Adipocyte (in vitro differentiated cells): Measurements from ENCODE around the gene GRIK4.

Experiments
- DNase-seq: peaks from one replicate; pipeline ENCODE4 v3.0.0-alpha.2; 2015; ENCODE audit warnings: low read depth
- H3K27me3 ChIP-seq: replicated peaks from 2 replicates; pipeline ENCODE4 v1.7.0; 2013; ENCODE audit warnings: mild to moderate bottlenecking, low read length, moderate library complexity; ENCODE audit not compliant: control insufficient read depth, insufficient read depth
- H3K36me3 ChIP-seq: 2 replicates; pipeline ENCODE4 v1.7.0; 2013; ENCODE audit warnings: low read length, mild to moderate bottlenecking, moderate library complexity; ENCODE audit not compliant: control insufficient read depth, insufficient read depth, severe bottlenecking
- H3K4me1 ChIP-seq: 2 replicates; pipeline ENCODE4 v1.7.0; 2013; ENCODE audit warnings: mild to moderate bottlenecking, low read length, moderate library complexity; ENCODE audit not compliant: control insufficient read depth, insufficient read depth
- H3K4me3 ChIP-seq: 2 replicates; pipeline ENCODE4 v1.7.0; 2013; ENCODE audit warnings: mild to moderate bottlenecking, low read length, moderate library complexity
- H3K9ac ChIP-seq: 2 replicates; pipeline ENCODE4 v1.7.0; 2013; ENCODE audit warnings: mild to moderate bottlenecking, low read length, moderate library complexity
- H3K9me3 ChIP-seq: 2 replicates; pipeline ENCODE4 v1.7.0; 2013; ENCODE audit warnings: mild to moderate bottlenecking, low read length, moderate library complexity; ENCODE audit not compliant: control insufficient read depth

Gene GRIK4

DNA sequence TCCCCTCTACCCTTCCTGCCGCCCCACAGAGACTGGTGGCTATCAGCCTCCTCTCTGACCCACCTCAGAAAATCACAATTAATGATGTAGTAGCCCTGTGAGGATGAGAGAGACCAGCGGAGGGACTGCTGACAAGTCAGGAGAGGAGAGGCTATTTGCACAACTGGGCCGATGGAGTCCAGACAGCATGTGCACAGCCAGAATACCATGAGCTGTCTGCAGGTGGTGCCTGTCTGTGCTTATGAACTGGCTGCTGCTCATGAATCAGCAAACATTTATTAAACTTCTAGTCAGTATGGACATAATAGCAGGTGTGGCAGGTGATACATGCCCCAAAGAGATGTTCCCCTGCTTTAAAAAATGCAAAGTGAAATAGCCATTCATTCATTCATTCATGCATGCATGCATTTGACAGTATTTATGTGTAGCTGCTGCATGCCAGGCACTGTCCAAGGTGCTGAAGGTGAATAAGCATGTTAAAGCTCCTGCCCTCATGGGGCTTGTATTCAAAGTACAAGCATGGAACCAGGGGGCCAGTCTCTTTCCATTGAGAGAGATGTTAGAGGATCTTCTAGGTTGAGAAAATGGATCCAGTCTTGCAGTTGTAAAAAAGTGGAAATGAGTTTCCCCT, 141.3 kb downstream of the GRIK4 start:
- Histone ChIP-seq H3K4me3 (no peak overlapping the region), H3K9ac (no peak overlapping the region), H3K4me1 (no peaks in the 10 kb centered on the region), H3K9me3 (no peaks in the 10 kb centered on the region), H3K36me3 (no peaks in the 10 kb centered on the region), H3K27me3 (peaks cover 61% of the 10 kb centered on the region)
- DNase-seq: no peak

- Histone ChIP-seq H3K27me3 (peaks cover 42% of the 10 kb centered on the region), H3K4me3 (no peak overlapping the region), H3K4me1 (no peaks in the 10 kb centered on the region), H3K36me3 (no peaks in the 10 kb centered on the region), H3K9ac (no peak overlapping the region), H3K9me3 (no peaks in the 10 kb centered on the region)
- no peak for DNase-seq
Observed at GRCh38 chr11:120655589-120655988, 144.0 kb downstream of the GRIK4 start.

GRCh38 chr11:120657306-120658070, 145.9 kb downstream of the GRIK4 start:
- no peaks in the 10 kb centered on the region for H3K9me3 ChIP-seq
- no peaks in the 10 kb centered on the region for H3K4me1 ChIP-seq
- H3K9ac ChIP-seq: no peak overlapping the region
- H3K36me3 ChIP-seq: no peaks in the 10 kb centered on the region
- no peak for DNase-seq
- H3K4me3 ChIP-seq: no peak overlapping the region
- peaks cover 42% of the 10 kb centered on the region for H3K27me3 ChIP-seq

- H3K9ac ChIP-seq: no peak overlapping the region
- no peaks in the 10 kb centered on the region for H3K36me3 ChIP-seq
- peaks cover 48% of the 10 kb centered on the region for H3K27me3 ChIP-seq
- no peak for DNase-seq
- H3K9me3 ChIP-seq: no peaks in the 10 kb centered on the region
- H3K4me3 ChIP-seq: no peak overlapping the region
- no peaks in the 10 kb centered on the region for H3K4me1 ChIP-seq
Observed at GRCh38 chr11:120658071-120658423, 146.5 kb downstream of the GRIK4 start.

GRCh38 chr11:120659076-120659475, 147.5 kb downstream of the GRIK4 start:
- no peaks in the 10 kb centered on the region for H3K36me3 ChIP-seq
- H3K4me3 ChIP-seq: no peak overlapping the region
- no peaks in the 10 kb centered on the region for H3K9me3 ChIP-seq
- DNase-seq: no peak
- H3K4me1 ChIP-seq: no peaks in the 10 kb centered on the region
- no peak overlapping the region for H3K9ac ChIP-seq
- H3K27me3 ChIP-seq: peaks cover 51% of the 10 kb centered on the region

DNA sequence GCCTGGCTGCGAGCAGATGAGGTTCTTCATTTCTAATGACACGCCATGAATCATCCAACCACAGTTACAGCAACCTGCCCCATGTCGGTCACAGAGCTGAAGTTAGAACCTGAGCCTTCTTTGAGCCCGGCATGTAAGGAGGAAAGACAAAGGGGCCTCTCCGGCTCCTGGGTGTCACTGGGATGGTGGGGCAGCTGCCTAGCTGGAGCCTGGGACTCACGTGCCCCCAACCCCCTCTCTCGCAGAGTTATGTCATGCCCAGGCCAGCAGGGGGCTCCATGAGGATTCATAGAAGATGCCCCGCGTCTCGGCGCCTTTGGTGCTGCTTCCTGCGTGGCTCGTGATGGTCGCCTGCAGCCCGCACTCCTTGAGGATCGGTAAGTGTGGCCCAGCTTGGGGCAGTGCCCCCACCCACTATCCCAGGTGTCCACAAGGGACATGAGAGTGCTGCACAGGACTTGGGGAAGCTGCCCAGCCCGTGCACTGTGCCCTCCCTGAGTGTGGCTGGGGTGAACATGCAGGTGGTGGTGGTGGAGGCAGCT, 148.5 kb downstream of the GRIK4 start:
- DNase-seq: peak; percentile 16
- no peaks in the 10 kb centered on the region for H3K4me1 ChIP-seq

DNA sequence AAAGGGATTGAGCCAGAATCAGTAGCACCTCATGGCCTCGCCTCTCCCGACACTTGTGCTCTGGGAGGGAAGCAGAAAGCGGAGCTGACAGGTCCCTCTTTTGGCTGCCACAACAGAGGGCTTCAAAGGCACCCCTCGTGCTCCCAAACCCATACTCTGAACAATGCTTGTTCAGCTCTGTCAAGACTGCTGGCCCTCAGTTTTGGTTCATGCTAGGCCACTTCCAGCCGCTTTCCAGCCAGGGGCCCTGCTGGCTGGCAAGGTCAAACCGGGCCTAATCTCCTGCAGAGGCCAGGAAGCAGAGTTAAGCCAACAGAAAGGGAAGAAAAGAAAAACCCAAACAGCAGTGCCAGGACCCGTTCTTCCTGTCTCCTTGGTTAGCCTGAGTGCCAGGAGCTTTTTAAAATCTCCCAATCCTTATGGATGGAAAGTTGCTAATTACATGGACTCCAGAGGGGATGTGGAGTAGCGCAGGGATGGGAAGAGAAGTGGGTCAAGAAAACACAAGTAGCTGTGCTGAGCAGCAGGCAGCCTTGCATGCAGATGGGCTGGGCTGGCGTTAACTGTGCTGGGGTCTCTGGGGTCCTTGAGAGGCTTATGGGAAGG, 150.6 kb downstream of the GRIK4 start:
- no peaks in the 10 kb centered on the region for H3K4me1 ChIP-seq
- H3K4me3 ChIP-seq: no peak overlapping the region
- H3K27me3 ChIP-seq: peaks cover 63% of the 10 kb centered on the region
- DNase-seq: no peak
- H3K9me3 ChIP-seq: no peaks in the 10 kb centered on the region
- no peak overlapping the region for H3K9ac ChIP-seq
- no peaks in the 10 kb centered on the region for H3K36me3 ChIP-seq

More for the DNA sequence above, 148.5 kb downstream of the GRIK4 start:
- H3K36me3 ChIP-seq: no peaks in the 10 kb centered on the region
- no peak overlapping the region for H3K4me3 ChIP-seq
- H3K9me3 ChIP-seq: no peaks in the 10 kb centered on the region
- H3K9ac ChIP-seq: no peak overlapping the region
- peaks cover 56% of the 10 kb centered on the region for H3K27me3 ChIP-seq

DNA sequence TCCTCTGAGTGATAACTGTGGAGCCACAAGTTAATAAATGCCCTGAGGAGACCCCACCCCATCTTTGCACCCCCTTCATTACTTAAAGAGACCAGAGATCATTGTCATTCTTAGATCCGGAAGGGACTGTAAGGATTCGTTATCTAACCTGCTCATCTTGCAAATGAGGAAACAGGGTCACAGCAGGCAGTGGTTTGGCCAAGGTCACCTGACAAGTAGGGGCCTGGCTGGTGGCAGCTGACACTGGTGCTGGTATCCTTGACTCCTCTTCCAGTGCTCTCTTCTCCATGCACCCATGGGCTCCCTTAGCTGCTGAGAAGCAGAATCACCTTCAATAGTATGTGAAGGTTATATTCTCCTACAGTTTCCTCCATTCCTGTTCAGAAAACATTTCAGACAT, 151.6 kb downstream of the GRIK4 start:
- peaks cover 73% of the 10 kb centered on the region for H3K27me3 ChIP-seq
- H3K4me3 ChIP-seq: no peak overlapping the region
- H3K9ac ChIP-seq: no peak overlapping the region
- no peaks in the 10 kb centered on the region for H3K36me3 ChIP-seq
- no peak for DNase-seq
- no peaks in the 10 kb centered on the region for H3K4me1 ChIP-seq
- no peaks in the 10 kb centered on the region for H3K9me3 ChIP-seq

- no peaks in the 10 kb centered on the region for H3K4me1 ChIP-seq
- H3K9ac ChIP-seq: no peak overlapping the region
- no peaks in the 10 kb centered on the region for H3K36me3 ChIP-seq
- no peak overlapping the region for H3K4me3 ChIP-seq
- DNase-seq: no peak
- H3K27me3 ChIP-seq: peaks cover 85% of the 10 kb centered on the region
- H3K9me3 ChIP-seq: no peaks in the 10 kb centered on the region
Observed at GRCh38 chr11:120666121-120666639, 154.6 kb downstream of the GRIK4 start.

GRCh38 chr11:120667281-120667680, 155.7 kb downstream of the GRIK4 start:
- H3K36me3 ChIP-seq: no peaks in the 10 kb centered on the region
- H3K9me3 ChIP-seq: no peaks in the 10 kb centered on the region
- H3K4me3 ChIP-seq: no peak overlapping the region
- H3K27me3 ChIP-seq: peaks cover 79% of the 10 kb centered on the region
- H3K4me1 ChIP-seq: no peaks in the 10 kb centered on the region
- H3K9ac ChIP-seq: no peak overlapping the region
- DNase-seq: no peak

- Histone ChIP-seq H3K36me3 (no peaks in the 10 kb centered on the region), H3K9me3 (no peaks in the 10 kb centered on the region), H3K4me3 (no peak overlapping the region), H3K27me3 (peaks cover 75% of the 10 kb centered on the region), H3K4me1 (no peaks in the 10 kb centered on the region), H3K9ac (no peak overlapping the region)
- DNase-seq: no peak
Observed at GRCh38 chr11:120667934-120668333, 156.4 kb downstream of the GRIK4 start.
